Activated naive CD4-positive, alpha-beta T cell (primary cell): Measurements from ENCODE around the gene CCDC148.

ENCODE experiments used
- DNase-seq, 4 experiments: peaks; one replicate each; lab custom pipeline; 2025; lab: John Stamatoyannopoulos, UW

The CCDC148 gene

DNA sequence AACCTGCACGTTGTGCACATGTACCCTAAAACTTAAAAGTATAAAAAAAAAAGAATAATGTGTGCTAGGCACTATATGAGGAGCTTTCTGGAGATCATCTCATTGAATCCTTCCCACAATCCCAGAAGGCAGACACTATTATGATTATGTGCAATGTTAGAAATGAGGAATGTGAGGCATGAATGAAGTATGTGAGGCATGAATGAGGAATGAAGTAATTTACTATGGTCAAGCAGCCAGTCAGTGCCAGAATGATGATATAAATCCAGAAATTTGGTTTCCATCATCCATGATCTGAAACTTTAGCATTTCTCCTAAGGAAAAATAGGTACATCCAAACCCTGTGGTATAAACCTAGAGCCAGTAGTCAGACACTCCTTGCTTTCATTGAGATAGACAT, 42.0 kb downstream of the CCDC148 start:
- no peak for DNase-seq

- DNase-seq: no peak
These were observed 43.0 kb downstream of the CCDC148 start for GRCh38 chr2:158413581-158413980.

- no peak for DNase-seq
These were observed 44.3 kb downstream of the CCDC148 start for GRCh38 chr2:158412206-158412605.

DNA sequence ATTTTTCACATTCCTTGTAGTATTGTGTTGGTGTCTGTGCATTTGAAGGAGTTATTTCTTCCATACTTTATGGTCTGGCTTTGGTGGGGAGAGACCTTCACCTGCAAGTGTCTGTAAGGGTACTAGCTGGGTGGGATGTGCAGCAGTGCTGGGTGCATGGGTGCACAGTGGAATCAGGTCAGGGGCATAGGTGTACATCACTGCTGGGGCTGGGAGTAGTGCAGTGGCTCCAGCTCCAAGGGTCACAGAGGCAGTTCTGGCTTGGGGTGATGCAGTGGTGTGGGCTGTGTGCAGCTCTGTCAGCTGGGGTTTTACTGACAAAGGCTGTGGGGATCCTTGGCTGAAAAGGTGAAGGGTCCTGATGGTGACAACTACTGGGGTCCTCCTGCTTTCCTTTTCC, 44.8 kb downstream of the CCDC148 start:
- no peak for DNase-seq

- DNase-seq: no peak
These were observed 46.4 kb downstream of the CCDC148 start for GRCh38 chr2:158410132-158410531.

DNA sequence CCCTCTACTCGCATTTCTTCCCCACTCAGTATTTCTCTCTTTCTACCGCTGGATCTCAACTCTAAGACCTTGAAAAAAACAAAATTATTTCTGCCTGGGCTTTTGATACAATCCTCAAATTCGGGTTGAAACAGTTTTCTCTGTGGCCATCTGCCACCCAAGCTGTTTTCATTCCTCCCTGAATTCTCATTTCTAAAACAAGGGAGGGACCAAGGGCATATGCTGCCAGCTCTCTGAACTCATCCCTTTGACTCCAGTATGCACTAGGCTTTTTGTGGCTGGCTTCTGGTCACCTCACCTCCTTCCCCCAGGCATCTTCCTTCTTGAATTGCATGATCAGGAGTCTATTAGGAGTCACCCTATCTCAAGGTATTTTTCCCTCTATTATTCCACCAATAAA, 49.5 kb downstream of the CCDC148 start:
- DNase-seq: no peak

DNA sequence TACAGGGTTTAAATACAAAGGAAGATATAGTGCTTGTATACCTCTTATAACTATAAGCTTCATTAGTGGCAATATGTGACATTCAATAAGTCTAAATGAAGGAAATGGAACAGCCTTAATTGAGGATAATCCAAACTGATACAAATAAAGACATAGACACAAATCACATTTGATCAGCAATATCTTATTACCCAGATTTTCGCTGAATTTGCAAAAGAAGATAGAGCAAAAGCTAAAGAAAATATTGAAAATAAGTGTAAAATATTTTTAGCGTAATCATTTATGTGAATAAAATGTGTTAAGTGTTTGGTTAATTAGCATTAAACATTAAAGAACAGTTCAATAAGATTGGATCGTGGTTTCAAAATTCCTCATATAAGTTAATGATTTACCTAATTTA, 51.2 kb downstream of the CCDC148 start:
- DNase-seq: no peak

- DNase-seq: no peak
These were observed 53.3 kb downstream of the CCDC148 start for GRCh38 chr2:158403237-158403636.

- DNase-seq: no peak
These were observed 53.9 kb downstream of the CCDC148 start for GRCh38 chr2:158402665-158403064.

DNA sequence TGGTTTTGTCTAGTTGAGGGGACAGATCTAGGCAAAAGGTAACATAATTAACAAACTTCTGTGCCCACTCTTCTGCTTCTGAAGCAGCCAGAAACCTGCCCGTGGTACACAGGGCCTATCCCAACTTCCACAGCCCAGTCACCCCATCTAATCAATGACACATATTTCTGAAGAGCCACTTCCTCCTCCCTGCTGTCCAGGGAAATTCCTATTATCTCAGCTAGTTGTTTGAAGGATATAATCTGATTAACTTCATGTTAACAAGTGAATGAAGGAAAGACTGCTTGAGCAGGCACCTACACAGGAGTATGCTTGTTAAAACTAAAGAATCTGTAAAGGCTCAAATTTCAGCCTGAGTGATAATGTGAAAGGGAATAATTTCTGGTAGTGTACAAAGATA, 61.4 kb downstream of the CCDC148 start:
- DNase-seq: no peak

DNA sequence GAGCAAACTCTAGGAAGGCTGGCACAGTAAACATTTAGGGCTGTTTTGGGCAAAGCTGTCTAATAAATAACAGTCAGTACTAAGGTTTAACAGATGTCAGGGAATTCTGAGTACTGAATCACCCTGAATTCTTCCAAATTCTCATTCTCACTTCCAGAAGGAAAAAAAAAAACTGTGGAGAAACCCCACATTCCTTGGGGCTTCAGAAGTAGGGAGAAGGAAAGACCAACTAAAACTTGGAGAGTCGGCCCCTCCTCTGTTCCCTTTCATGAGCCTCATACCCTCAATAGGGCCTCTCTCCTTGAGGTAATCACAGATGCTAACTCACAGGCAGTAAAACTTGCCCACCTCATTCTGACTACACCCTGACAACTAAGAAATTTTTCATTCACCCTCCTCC, 62.1 kb downstream of the CCDC148 start:
- no peak for DNase-seq

DNA sequence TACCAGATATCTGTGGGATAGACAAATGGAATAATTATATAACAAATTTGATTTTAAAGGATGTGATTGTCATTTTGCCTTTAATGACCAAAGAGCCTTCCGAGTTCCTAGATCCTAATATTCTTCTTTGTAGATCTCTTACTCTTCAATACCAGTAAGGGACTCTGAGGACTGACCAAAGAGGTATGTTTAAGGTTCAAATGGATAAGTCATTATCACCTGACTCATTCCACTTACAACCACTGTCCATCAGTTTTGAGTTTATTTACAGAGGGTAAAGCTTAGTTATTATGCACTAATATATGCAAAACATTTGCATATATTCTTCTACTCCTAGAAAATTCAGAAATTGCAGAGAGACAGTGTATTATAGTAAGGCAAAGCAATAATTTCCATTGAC, 62.7 kb downstream of the CCDC148 start:
- DNase-seq: no peak

- DNase-seq: no peak
These were observed 63.9 kb downstream of the CCDC148 start for GRCh38 chr2:158392687-158393086.

- DNase-seq: no peak
These were observed 64.7 kb downstream of the CCDC148 start for GRCh38 chr2:158391876-158392275.

- DNase-seq: no peak
These were observed 65.2 kb downstream of the CCDC148 start for GRCh38 chr2:158391361-158391760.

DNA sequence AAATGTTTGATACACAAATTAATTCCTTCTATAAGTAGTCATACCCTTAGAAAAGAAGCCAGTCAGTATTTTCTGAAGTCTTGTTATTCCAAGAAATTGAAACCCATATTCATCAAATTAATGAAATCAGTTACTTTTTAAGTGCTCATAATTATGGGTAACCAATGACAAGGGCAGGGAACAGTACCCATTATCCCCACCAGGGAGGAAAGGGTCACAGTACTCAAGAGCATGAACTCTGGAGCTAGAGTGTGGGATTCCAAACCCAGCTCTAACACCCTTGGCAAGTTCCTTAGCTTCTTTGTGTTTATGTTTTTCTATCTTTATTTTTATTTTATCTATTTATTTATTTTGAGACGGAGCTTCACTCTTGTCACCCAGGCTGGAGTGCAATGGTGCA, 68.4 kb downstream of the CCDC148 start:
- no peak for DNase-seq

- DNase-seq: no peak
These were observed 70.9 kb downstream of the CCDC148 start for GRCh38 chr2:158385646-158386045.

DNA sequence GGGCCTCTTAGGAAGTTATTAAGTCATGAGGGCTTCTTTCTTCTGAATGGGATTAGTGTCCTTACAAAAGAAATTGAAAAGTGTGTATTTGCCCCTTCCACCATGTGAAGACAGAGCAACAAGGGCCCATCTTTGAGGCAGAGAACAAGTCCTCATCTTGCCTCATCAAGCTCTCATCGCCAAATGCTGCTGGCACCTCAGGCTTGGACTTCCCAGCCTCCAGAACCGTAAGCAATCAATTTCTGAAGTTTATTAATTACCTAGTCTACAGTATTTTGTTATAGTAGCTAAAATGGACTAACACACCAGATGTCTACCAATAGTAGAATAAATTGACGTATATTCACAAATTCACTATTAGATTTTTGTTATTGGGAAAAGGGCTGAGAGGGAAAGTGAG, 74.6 kb downstream of the CCDC148 start:
- no peak for DNase-seq

DNA sequence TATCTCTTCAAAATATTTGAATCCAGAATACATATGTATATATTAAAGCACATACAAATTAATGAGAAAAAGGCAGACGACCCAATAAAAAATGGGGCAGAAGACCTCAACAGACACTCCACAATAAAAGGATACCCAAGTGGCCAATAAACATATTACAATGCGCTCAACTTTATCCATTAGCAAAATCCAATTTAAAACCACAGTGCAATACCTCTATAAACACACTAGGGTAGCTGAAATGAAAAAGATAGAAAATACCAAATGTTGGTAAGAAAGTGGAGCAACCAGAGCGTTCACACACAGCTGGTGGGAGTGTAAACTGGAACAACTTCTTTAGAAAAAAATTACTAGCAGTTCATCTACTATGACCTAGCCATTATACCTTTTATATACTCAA, 75.3 kb downstream of the CCDC148 start:
- no peak for DNase-seq

GRCh38 chr2:158380746-158381145, 75.8 kb downstream of the CCDC148 start:
- DNase-seq: no peak

- DNase-seq: no peak
These were observed 77.6 kb downstream of the CCDC148 start for GRCh38 chr2:158378926-158379325.

DNA sequence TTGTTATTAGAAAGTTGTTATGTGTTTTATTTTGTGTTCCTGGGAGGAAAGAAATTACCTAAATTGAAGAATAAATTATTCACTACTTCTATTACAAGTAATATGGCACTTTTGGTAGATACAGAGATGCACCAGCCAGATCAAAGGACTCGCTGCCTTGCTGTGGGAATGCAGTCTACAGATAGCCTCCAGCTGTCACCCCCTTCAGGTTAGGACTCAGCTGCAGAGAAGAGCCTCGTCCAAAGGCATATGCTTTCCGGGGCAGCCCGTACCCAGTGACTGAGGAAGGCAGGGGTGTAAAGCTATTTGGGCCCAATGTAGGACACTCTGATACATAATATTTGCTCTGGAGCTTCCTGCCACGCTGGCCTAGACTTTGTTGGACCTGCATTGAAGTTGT, 90.2 kb downstream of the CCDC148 start:
- DNase-seq: no peak

DNA sequence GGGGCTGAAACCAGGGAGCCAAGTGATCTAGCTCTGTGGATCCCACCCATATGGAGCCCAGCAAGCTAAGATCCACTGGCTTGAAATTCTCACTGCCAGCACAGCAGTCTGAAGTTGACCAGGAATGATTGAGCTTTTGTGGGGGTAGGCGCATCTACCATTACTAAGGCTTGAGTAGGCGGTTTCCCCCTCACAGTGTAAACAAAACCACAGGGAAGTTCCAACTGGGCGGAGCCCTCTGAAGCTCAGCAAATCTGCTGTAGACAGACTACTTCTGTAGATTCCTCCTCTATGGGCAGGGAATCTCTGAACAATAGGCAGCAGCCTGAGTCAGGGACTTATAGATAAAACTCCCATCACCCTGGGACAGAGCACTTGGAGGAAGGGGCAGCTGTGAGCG, 96.7 kb downstream of the CCDC148 start:
- no peak for DNase-seq

- DNase-seq: no peak
These were observed 98.9 kb downstream of the CCDC148 start for GRCh38 chr2:158357699-158358098.

- DNase-seq: no peak
These were observed 99.4 kb downstream of the CCDC148 start for GRCh38 chr2:158357122-158357521.
